Neuronal stem cell (in vitro differentiated cells): ENCODE measurements around the gene BCL2L11.
A peak's percentile ranks its signal among the peaks of the same experiment; 100 is the strongest.

ENCODE experiments used
- DNase-seq: peaks from one replicate; pipeline ENCODE4 v3.0.0-alpha.2; 2013; ENCODE audit warnings: low spot score
- H2AFZ ChIP-seq: one replicate; pipeline ENCODE4 v1.6.1; 2013; ENCODE audit warnings: mild to moderate bottlenecking, low read length, inconsistent platforms
- H2AK5ac ChIP-seq: 2 replicates; pipeline ENCODE4 v1.6.1; 2013; ENCODE audit warnings: low read depth, mild to moderate bottlenecking, inconsistent platforms, low read length, moderate library complexity, mixed read lengths
- H2BK120ac ChIP-seq: 2 replicates; pipeline ENCODE4 v1.6.1; 2013; ENCODE audit warnings: low read depth, mild to moderate bottlenecking, inconsistent platforms, low read length, moderate library complexity, mixed read lengths
- H2BK12ac ChIP-seq: one replicate; pipeline ENCODE4 v1.6.1; 2013; ENCODE audit warnings: low read length, inconsistent platforms
- H2BK15ac ChIP-seq: 2 replicates; pipeline ENCODE4 v1.6.1; 2013; ENCODE audit warnings: mild to moderate bottlenecking, low read length, inconsistent platforms, mixed read lengths
- H2BK5ac ChIP-seq: one replicate; pipeline ENCODE4 v1.6.1; 2013; ENCODE audit warnings: inconsistent platforms, mild to moderate bottlenecking, low read length, moderate library complexity
- H3K14ac ChIP-seq: one replicate; pipeline ENCODE4 v1.6.1; 2013; ENCODE audit warnings: low read length, inconsistent platforms
- H3K18ac ChIP-seq: 2 replicates; pipeline ENCODE4 v1.6.1; 2013; ENCODE audit warnings: low read length, inconsistent platforms
- H3K23ac ChIP-seq: 2 replicates; pipeline ENCODE4 v1.6.1; 2013; ENCODE audit warnings: low read depth, mild to moderate bottlenecking, mixed read lengths, low read length, inconsistent platforms; ENCODE audit not compliant: poor library complexity
- H3K27ac ChIP-seq: replicated peaks from 3 replicates; pipeline ENCODE4 v1.5.1; 2013; ENCODE audit warnings: low read length, inconsistent platforms
- H3K27me3 ChIP-seq, 3 experiments: 2 replicates each; pipeline ENCODE4 v1.6.1; 2013; ENCODE audit warnings: low read length in 3 of 3, mild to moderate bottlenecking in 2 of 3, inconsistent platforms in 1 of 3, low read depth in 1 of 3, mixed read lengths in 1 of 3, moderate library complexity in 1 of 3; ENCODE audit not compliant: control insufficient read depth in 3 of 3, insufficient read depth in 3 of 3
- H3K36me3 ChIP-seq, 2 donors: replicated peaks in 1 of 2; 2 replicates each; pipeline ENCODE4 v1.6.1; 2013; ENCODE audit warnings: low read length in 2 of 2; ENCODE audit not compliant: control insufficient read depth in 2 of 2, insufficient read depth in 2 of 2
- H3K4ac ChIP-seq: 2 replicates; pipeline ENCODE4 v1.6.1; 2013; ENCODE audit warnings: inconsistent platforms, mild to moderate bottlenecking, low read length, moderate library complexity
- H3K4me1 ChIP-seq, 2 donors: 1 replicate in 1 of 2; 2 replicates in 1 of 2; pipeline ENCODE4 v1.6.1; 2013; ENCODE audit warnings: low read length in 2 of 2, low read depth in 1 of 2; ENCODE audit not compliant: control insufficient read depth in 2 of 2, insufficient read depth in 1 of 2
- H3K4me2 ChIP-seq: one replicate; pipeline ENCODE4 v1.6.1; 2013; ENCODE audit warnings: mild to moderate bottlenecking, low read length, inconsistent platforms; ENCODE audit not compliant: insufficient read depth, poor library complexity, severe bottlenecking
- H3K4me3 ChIP-seq, 2 donors: 2 replicates each; pipeline ENCODE4 v1.5.1; 2013; ENCODE audit warnings: low read length in 2 of 2, mild to moderate bottlenecking in 2 of 2, inconsistent platforms in 1 of 2, moderate library complexity in 1 of 2
- H3K79me1 ChIP-seq: one replicate; pipeline ENCODE4 v1.6.1; 2013; ENCODE audit warnings: low read depth, mild to moderate bottlenecking, inconsistent platforms, low read length, moderate library complexity
- H3K9ac ChIP-seq: one replicate; pipeline ENCODE4 v1.6.1; 2013; ENCODE audit warnings: mild to moderate bottlenecking, low read depth, low read length, inconsistent platforms; ENCODE audit not compliant: poor library complexity
- H3K9me3 ChIP-seq, 2 donors: replicated peaks in 1 of 2; 2 replicates each; pipeline versions ENCODE3 to v1.6.1; 2013; ENCODE audit warnings: low read length in 2 of 2, mild to moderate bottlenecking in 2 of 2, inconsistent platforms in 1 of 2, low read depth in 1 of 2, mixed read lengths in 1 of 2, moderate library complexity in 1 of 2; ENCODE audit not compliant: control insufficient read depth in 2 of 2, insufficient read depth in 1 of 2
- H4K8ac ChIP-seq: one replicate; pipeline ENCODE4 v1.6.1; 2013; ENCODE audit warnings: low read depth, mild to moderate bottlenecking, inconsistent platforms, low read length, moderate library complexity
- H4K91ac ChIP-seq: one replicate; pipeline ENCODE4 v1.6.1; 2013; ENCODE audit warnings: low read length, low read depth, mild to moderate bottlenecking, inconsistent platforms; ENCODE audit not compliant: poor library complexity
- WGBS, 2 donors: extraction: QIAGEN DNeasy Blood & Tissue Kit; methylation state at CpG; one replicate each; pipeline ENCODE4 v1.1.7; 2013; ENCODE audit warnings: missing lambda C conversion rate in 2 of 2, mixed read lengths in 1 of 2; ENCODE audit not compliant: insufficient read length in 2 of 2, insufficient replicate concordance in 1 of 2; ENCODE audit errors: extremely low coverage in 2 of 2; 5-methylcytosine and 5-hydroxymethylcytosine counted together

BCL2L11 gene

DNA sequence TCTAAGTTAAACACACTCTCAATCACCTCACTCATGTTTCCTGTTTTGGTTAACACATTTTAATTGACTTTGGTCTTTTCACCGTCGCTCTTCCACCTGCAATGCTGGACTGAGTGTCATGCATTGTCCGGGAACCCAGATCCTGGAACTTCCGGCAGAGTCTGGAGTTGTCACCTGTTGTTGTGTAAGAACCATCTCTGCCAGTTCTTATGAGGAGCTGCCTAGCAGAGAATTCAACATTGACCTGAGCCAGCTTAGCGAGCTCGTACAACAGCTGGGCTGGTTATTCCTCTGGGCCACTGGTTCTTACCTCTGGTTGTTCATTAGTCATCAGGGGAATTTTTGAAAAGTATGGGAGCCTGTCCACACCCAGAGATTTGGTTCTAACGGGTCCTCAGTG is 75.7 kb downstream of the BCL2L11 start:
- Histone ChIP-seq H3K4me3 (no peak overlapping the region), H3K4me1 (peaks cover 2 to 13% of the 10 kb centered on the region in 2 donors), H2BK12ac (no peak overlapping the region), H2BK5ac (no peak overlapping the region), H4K8ac (no peak overlapping the region), H3K18ac (no peak overlapping the region), H2BK15ac (no peak overlapping the region), H4K91ac (no peak overlapping the region), H3K27me3 (no peaks in the 10 kb centered on the region), H3K9ac (no peak overlapping the region), H3K27ac (no peak overlapping the region), H3K4ac (no peak overlapping the region), H3K14ac (no peak overlapping the region), H3K23ac (no peak overlapping the region), H3K9me3 (no peaks in the 10 kb centered on the region), H3K4me2 (no peak overlapping the region), H2AFZ (no peak overlapping the region), H2AK5ac (no peak overlapping the region), H3K36me3 (no peaks in the 10 kb centered on the region), H3K79me1 (no peaks in the 10 kb centered on the region), H2BK120ac (no peak overlapping the region)
- DNase-seq = no peak
- WGBS, 2 donors = no CpG with 5 or more reads among the region's 7 CpGs

DNA sequence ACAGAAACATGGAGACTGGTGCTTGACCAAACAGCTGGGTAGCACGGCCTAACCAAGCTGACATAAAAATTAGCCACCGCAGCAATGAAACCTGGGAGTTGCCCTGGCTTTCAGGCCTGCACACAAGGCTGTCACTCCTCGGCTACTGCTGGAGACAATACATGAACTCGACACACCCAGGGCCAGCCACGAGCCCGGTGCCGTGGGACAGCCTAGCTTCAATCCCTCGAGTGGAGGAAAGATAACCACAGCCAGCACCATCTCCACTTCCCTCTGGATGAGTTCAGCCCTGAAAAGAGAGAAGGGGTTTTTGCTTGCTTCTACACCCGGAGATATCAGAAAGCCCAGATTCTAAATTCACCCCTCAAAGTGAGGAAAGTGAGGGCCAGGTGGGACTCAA is 78.0 kb downstream of the BCL2L11 start:
- Histone ChIP-seq H3K14ac (no peak overlapping the region), H3K27ac (no peak overlapping the region)

DNA sequence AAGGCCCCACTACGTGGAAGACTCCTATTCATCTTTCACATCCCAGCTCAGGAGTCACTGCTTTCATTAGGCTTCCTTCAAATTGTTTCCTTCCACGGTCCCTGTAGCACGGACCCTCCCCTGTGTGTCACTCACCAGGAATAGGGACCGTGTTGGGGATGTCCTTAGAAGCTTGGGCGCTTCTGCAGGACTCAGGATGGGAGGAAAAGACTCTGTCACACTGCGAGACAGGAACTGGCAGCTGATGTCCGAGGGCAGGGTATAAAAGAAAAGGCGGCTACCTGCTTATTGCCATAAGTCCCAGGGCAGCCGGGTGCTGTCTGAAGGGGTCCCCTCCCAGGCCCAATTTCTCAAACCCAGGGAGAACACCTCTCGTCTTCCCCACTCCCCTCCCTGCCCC is 79.1 kb downstream of the BCL2L11 start:
- H3K9me3 ChIP-seq = no peaks in the 10 kb centered on the region
- H2BK120ac ChIP-seq = no peak overlapping the region
- H3K4me3 ChIP-seq = no peak overlapping the region
- no peak overlapping the region for H3K4me2 ChIP-seq
- no peaks in the 10 kb centered on the region for H3K79me1 ChIP-seq
- no peak overlapping the region for H2AFZ ChIP-seq
- H3K4ac ChIP-seq = no peak overlapping the region
- no peak overlapping the region for H3K18ac ChIP-seq
- no peak overlapping the region for H3K23ac ChIP-seq
- H3K4me1 ChIP-seq = peaks cover 0 to 7% of the 10 kb centered on the region in 2 donors
- H2BK15ac ChIP-seq = no peak overlapping the region
- H2AK5ac ChIP-seq = no peak overlapping the region
- no peak overlapping the region for H4K8ac ChIP-seq
- no peak overlapping the region for H4K91ac ChIP-seq
- H3K27ac ChIP-seq = no peak overlapping the region
- DNase-seq = no peak
- no peak overlapping the region for H3K14ac ChIP-seq
- no peak overlapping the region for H2BK5ac ChIP-seq
- no CpG with 5 or more reads among the region's 10 CpGs for WGBS, 2 donors
- no peaks in the 10 kb centered on the region for H3K36me3 ChIP-seq
- no peaks in the 10 kb centered on the region for H3K27me3 ChIP-seq
- H2BK12ac ChIP-seq = no peak overlapping the region
- H3K9ac ChIP-seq = no peak overlapping the region

More for the DNA sequence above, 78.0 kb downstream of the BCL2L11 start:
- Histone ChIP-seq H3K4me1 (peaks cover 0 to 7% of the 10 kb centered on the region in 2 donors), H2BK120ac (no peak overlapping the region), H3K18ac (no peak overlapping the region), H3K9ac (no peak overlapping the region), H3K4ac (no peak overlapping the region), H2AFZ (no peak overlapping the region), H3K4me3 (peak overlapping the region in 1 of 2 donors; percentile 48), H2BK5ac (no peak overlapping the region), H4K8ac (no peak overlapping the region), H3K4me2 (no peak overlapping the region), H3K23ac (no peak overlapping the region), H3K36me3 (no peaks in the 10 kb centered on the region), H3K79me1 (no peaks in the 10 kb centered on the region), H2BK15ac (no peak overlapping the region), H4K91ac (no peak overlapping the region), H2AK5ac (no peak overlapping the region), H2BK12ac (no peak overlapping the region), H3K9me3 (no peaks in the 10 kb centered on the region), H3K27me3 (no peaks in the 10 kb centered on the region)
- WGBS, 2 donors = no CpG with 5 or more reads among the region's 9 CpGs
- DNase-seq = no peak

DNA sequence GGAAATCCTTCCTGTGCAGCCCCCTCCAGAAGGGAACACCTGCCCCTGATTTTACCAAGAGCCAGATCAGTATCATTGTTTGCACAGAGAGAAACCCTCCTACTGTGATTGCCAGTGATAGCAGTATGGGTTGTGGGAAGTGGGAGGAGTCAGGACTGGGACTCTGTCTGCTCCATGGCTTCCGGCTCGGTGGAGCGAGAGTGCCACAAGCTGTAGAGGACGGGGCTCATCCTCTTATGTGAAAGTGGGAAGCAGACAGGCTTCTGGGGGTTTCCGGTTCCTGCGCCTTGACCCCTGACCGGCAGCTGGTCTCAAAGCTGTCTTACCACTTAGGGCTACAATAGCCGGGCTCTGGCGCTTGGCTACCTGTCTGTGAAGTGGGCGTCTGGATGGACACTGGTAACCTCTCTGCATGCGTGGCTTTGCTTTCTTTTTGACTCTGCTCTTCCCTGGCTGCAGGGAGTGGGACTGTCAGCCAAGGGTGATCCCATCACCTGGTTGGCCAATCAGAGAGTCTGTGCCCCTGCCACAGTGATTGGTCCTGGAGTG is 79.7 kb downstream of the BCL2L11 start:
- no peak overlapping the region for H3K14ac ChIP-seq
- no peaks in the 10 kb centered on the region for H3K79me1 ChIP-seq
- no peak overlapping the region for H3K4me3 ChIP-seq
- H2BK5ac ChIP-seq = no peak overlapping the region
- WGBS, 2 donors = no CpG with 5 or more reads among the region's 11 CpGs
- H4K91ac ChIP-seq = no peak overlapping the region
- H3K4ac ChIP-seq = no peak overlapping the region
- H3K4me1 ChIP-seq = peaks cover 0 to 7% of the 10 kb centered on the region in 2 donors
- H3K27ac ChIP-seq = no peak overlapping the region
- H3K23ac ChIP-seq = no peak overlapping the region
- no peak overlapping the region for H3K9ac ChIP-seq
- DNase-seq = no peak
- no peak overlapping the region for H2BK15ac ChIP-seq
- no peak overlapping the region for H3K4me2 ChIP-seq
- no peaks in the 10 kb centered on the region for H3K27me3 ChIP-seq
- no peak overlapping the region for H2AFZ ChIP-seq
- H2BK120ac ChIP-seq = no peak overlapping the region
- no peaks in the 10 kb centered on the region for H3K36me3 ChIP-seq
- H4K8ac ChIP-seq = no peak overlapping the region
- peak overlapping the region; percentile 0 for H2AK5ac ChIP-seq
- no peak overlapping the region for H3K18ac ChIP-seq
- no peak overlapping the region for H2BK12ac ChIP-seq
- H3K9me3 ChIP-seq = no peaks in the 10 kb centered on the region
